T follicular helper cell (primary cell): Measurements from ENCODE around the gene NELFA.

Experiments
- DNase-seq: peaks from one replicate; pipeline ENCODE4 v3.0.0-alpha.2; 2020; ENCODE audit warnings: low read depth

NELFA gene

DNA sequence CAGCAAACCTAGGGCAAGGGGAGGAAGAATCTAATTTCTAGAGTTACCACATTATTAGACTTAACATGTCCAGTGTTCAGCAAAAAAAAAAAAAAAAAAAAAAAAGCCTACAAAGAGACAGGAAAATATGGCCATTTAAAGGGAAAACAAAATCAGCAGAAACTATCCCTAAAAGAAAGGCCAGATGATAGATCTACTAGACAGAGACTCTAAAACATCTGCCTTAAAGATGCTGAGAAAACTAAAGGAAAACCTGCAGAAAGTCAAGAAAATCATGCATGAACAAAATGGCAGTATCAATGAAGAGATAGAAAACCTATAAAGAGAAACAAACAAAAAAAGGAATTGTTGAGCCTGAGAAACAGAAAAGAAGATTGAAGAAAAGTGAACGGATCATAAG lies 43.8 kb downstream of the NELFA start:
- DNase-seq = no peak

DNA sequence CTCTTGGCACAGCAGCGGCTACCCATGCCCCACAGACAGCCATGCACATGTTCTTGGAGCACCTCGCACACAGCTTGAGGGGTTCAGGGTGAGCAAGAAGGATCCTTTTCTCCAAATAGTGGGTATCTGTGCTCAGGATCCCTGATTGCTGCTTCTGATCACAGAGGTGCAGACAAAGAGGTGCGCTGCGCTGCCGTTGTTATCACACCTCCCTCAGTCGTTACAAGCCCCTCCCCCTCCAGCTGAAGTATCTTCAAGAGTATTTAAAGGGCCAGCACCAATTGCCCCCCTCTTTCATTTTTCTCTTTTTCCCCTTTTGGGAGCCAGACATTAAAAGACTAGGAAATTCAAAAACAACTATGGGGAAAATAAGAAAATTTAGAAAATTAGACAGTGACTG lies 44.3 kb downstream of the NELFA start:
- DNase-seq = no peak

DNA sequence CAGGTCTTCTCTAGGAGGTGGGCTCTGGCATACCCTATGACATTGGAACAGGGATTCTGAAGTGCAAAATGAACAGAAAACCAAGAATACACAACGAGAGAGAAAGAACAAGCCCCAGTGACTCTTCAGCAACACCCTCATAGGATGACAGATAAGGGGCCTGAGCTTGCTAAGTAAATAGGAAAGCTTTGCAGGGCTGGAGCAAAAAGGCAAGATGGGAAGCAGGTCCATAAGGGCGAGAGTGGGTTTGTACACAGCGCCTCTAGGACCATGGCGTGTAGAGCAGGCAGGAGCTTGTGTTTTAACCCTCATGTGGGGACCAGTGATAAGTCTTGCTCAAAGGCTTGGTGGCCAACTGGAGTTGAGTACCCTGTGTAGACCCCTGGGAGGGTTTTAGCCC lies 45.8 kb downstream of the NELFA start:
- no peak for DNase-seq

DNA sequence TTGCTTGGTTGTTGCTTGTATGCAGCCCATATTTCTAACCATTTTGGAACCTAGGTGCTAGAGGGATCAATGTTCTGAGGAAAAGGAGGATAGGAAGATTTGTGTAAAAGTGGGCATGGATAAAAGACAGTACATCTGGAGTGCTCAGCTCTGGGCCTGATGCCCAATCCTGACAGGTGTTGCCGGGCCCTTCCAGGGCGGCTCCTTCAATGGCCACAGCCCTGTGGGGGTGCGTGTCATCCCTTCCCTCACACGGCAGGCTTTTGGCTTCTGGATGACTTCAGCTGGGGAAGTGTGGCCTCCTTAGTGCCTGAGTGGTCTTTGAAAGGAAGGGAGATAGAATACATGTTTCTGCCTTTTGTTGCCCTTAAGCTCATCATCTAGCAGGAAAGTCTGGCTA lies 47.2 kb downstream of the NELFA start:
- DNase-seq = no peak

DNA sequence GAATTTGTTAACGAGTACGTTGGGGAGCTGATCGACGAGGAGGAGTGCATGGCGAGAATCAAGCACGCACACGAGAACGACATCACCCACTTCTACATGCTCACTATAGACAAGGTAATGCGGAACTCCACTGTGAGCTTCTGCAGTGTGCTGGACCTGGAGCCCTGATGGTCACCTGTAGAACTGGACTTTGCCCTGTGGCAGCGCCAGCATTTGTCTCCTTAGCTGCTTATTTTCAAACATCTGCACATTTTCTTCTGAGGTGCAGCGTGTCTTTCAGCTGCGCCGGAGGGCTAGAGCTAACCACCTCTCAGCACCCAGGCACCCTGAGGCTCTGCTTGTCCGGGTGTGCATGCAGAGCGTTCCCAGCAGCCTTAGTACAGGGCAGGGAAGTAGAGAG lies 47.7 kb downstream of the NELFA start:
- DNase-seq = no peak

DNA sequence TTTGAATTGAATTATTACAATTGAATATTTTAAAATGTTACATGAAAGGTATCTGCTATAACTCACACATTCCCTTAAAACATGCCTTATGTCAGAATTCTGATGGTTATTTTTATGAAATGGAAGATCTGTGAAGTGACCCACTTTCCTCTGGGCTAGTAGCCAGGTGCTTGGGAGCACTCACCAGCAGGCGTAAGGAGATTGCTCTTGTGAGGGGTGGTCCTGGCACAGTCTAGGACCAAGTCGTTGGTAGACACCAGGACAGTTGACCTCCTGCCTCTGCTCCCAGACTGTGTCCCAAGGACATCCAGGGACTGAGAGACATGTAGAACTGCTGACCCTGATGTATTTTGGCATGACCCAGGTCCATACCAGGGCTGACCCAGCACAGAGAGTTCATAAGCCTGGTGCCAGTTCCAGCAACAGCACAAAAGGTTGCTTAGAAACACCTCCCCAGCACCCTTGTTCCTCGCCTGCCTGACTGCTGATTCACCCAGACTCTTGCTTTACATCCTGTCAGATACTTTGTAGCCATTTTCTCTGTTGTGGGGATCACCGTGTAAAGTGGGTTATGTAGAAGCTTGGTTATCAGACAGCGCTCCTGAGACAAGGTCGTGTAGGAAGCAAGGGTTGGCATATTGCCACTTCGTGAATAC lies 48.5 kb downstream of the NELFA start:
- DNase-seq = no peak

DNA sequence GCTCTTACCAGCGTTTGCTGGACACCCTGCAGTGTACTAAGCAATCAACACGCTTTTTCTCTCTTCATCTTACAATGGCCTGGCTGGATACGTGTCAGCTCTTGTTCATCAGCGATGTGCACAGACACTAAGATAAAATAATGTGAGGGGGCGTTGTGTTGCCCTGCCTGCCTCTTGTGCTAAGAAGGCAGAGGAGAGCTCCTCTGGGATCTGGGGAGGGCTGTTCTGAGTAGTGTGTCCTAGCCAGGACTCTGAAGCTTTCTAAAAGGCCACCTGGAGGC lies 49.7 kb downstream of the NELFA start:
- no peak for DNase-seq

DNA sequence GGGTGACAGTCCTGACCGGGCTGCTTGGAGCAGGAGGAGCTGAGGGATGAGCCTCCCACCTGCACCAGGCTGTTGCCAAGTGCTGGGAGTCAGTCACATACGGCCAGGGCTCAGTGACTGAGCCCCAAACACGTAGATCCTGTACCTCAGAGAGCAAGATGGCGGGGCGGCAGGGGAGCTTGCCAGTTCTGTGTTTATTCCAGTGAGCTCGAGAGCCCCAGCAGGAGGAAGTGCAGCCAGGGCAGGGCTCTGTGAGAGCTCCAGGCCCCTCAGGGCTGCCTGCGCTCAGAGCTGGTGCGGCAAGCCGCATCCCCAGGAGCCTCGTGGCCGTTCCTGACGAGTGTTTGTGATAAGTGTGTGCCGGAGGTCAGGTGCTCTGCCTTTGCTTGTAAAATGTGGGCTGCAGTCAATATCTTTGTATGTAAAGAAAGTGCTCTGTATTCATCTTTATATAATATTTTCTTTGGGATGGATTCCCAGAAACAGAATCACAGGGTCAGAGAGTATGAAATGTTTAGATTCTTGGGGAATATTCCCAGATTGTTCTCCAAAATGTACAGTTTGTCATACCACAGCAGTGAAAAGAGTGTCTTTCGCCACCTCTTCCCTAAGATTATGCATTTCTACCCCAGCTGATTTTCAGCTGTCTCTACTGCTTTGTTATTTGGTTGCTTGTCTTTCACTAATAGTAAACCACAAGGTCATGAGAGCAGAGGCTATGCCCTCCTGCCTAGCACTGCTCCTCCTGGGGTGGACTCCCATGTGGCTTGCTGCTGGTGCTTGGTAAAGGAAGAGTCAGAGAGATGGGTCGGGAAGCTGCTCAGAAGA lies 50.3 kb downstream of the NELFA start:
- no peak for DNase-seq

DNA sequence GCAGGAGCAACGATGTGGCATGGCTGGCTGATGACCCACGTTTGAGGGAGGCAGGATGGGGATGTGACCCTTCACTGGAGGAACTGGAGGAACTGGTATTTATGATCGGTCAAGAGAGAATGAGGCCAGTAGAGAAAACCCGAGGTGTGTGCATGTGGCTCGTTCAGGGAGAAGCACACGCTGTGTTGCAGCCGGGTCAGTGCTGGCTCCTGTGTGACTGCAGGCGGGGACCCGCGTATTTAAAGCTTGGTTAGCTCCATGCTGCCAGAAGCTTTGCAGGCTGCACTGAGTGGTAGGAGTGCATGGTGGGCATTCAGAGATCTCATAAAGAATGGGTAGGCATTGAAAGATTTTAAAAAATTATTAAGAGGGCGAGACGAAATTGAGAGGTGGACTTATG lies 52.1 kb downstream of the NELFA start:
- no peak for DNase-seq

DNA sequence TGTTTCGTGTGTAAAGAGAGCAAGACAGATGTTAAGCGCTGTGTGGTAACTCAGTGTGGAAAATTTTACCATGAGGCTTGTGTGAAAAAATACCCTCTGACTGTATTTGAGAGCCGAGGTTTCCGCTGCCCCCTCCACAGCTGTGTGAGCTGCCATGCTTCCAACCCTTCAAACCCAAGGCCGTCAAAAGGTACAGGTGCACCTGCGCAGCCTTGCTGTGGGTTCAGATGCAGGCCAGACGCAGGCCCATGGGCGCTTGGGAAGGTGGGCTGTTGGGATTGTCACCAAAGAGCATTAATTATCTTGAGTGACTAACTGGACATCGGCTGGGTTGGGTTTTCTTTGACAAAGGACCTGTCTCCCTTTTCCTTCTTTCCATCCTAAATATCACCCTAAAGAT lies 55.4 kb downstream of the NELFA start:
- no peak for DNase-seq

DNA sequence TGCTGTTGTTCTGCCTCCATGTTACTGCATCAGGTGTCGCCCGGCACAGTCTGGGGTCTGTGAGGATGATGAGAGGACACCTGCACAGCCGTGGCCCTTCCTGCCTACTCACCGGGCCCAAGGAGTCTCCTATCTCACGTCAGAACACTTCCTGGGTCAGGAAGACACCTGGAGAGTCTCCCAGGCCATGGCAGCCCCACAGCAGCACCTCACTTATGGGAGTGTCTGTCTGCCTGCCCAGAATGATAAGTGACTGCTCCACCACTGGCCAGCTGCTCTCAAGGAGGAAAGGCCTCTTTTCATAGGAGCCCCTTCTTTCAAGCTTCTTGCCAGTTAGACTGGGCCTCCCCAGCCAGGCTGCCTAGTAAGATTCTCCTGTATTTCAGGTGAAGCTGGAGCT lies 56.1 kb downstream of the NELFA start:
- DNase-seq = no peak

DNA sequence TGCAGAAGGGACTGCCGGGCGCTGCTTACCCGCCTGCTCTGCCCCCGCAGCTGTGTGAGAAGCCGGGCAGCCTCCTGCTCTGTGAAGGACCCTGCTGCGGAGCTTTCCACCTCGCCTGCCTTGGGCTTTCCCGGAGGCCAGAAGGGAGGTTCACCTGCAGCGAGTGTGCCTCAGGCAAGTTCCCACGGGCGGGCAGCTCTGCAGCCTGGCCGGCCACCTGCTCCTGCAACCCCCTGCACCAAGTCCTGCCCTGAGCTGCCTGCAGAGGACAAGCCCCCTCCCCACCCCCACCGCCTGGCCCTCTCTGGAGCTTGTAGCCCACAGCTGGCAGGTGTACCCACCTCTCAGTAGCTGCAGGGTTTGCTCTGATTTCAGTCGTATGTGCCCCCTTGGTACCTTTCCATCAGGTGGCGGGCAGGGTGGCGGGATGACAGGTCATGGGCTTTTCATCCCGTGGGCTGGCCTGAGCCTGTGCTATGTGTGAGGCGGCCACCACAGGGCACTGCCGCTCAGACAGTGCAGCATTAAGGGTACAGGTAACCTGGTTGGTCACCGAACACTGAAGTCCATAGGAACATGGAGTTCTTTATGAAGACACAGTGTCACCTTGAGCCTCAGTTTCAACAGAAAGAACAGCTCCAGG lies 56.6 kb downstream of the NELFA start:
- DNase-seq = no peak

DNA sequence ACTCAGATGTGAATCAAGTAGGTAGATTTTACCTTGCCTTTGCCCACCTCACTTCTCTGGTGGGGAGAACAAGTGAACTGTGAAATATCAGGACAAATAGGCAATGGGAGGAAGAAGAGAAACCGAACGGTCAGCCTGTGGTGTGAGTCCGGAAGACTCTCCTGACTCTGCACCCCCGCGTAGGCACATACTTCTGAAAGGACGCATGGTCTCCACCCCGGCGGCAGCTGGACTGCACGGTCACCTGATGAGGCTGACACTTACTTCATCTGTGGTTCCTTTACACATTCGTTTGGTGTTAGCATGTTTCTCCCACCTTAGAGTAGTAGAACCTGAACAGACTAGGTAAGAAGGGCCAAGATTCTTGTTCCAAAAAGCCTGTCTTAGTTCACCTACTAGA lies 58.4 kb downstream of the NELFA start:
- DNase-seq = no peak

DNA sequence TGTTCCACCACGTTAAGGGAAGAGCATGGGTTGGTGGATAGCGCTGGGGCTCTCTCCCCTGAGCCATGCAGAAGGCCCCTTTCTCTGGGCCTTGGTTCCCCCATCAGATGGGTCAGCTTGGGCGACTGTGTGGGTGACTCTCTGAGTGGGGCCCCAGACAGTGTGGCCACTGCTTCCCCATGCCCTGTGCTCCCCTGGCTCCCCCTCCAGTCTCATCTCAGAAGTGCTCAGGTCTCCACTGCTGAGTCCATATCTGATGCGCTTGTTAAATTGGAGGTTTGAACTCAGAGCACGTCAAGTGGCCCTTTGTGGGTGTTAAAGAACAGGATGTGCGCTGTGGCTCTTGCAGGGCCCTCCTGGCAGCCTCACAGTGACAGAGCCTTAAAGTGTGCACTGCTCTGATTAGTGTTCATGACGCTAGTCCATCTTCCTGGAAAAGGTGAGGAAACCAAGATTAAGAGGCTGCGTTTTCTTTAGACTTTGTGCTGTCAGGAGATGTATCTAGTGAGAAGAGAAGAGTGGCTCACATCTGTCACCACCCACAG lies 59.8 kb downstream of the NELFA start:
- DNase-seq = no peak

DNA sequence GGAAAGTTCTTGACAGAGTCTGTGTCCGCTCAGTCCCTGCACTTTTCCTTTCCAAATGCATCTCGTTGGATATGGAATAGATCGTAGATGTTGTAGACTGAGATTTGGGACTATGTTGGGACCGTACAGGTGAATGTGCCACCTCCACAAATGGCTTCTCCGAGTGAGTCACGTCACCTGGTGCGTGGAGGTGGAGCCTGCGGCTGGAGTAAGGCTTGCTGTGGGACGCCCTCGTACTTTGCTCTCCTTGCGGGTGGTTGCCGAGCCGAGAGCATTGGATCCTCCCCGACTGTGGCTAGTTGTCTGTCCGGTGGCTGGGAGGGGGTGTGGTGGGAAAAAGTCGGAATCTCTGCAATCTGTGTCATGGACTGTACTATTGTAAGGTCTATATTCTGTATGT lies 60.5 kb downstream of the NELFA start:
- DNase-seq = no peak

DNA sequence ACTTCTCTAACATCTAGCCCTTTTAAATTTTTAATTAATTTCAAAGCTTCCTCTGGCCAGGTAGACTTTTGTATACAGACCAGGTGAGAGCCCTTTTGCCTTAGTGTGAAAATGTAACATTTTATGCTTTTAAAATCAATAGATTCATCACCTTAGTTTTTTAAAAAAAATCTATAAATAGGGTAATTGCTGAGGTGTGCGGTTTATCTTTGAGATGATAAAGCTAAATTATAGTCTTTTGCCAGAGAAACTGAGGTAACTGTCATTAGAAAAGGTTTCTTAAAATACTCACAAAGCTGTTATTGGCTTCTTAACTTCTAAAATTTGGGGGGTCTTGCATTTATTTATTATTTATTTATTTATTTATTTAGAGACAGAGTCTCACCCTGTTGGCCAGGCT lies 62.9 kb downstream of the NELFA start:
- DNase-seq = no peak

DNA sequence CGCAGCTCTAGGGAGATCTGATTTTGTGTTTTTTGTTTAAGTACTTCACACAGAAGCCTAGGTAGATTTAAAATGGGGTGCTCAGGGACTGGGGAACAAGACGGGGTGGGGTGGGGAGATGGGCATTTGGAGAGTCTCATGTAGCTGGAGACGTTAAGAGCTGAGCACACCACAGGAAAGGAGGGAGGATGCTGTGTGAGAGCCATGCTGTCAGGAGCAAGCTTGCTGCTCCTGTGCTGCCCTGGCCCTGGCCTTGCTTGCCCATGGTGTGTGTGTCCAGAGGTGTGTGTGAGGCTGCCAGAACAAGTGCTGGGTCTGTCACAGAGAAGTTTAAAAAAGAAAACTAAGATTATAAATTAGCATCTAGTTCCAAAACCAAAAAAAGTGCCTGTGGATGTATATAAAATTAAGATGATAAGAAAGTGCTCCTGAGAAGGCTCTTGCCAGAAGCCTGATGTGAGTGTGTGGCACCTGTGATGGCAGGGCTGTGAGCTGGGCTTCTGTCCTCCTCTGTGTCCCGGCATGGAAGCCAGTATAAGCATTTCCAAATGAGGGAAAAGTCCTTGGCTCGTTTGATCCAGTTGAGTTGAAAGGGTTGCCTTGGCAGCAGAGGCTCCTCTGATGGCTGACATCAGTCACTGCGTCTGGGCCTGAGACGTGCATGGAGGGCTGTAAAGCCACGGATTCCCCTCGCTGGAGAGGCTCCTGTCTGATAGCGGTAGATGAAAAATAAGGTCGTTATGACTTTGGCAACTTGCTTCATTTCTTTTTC lies 63.5 kb downstream of the NELFA start:
- DNase-seq = no peak

DNA sequence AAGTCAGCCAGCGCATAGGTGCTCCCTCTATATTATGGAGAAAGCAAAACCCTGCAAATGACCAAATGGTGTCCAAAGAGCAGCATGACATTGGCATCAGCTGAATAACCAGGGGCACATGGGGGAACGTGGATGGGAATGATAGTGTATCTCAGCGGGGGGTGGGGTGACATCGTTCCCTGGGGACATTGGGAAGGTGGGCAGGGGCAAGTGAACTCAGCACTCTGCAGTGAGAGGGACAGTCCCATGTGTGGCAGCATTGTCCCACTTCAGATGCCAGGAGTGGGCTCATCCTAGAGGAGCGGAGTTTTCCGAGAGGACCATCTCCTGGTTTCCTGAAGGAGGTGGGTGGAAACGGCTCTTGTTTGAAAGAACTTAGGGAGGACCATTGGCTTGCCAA lies 64.8 kb downstream of the NELFA start:
- DNase-seq = no peak

DNA sequence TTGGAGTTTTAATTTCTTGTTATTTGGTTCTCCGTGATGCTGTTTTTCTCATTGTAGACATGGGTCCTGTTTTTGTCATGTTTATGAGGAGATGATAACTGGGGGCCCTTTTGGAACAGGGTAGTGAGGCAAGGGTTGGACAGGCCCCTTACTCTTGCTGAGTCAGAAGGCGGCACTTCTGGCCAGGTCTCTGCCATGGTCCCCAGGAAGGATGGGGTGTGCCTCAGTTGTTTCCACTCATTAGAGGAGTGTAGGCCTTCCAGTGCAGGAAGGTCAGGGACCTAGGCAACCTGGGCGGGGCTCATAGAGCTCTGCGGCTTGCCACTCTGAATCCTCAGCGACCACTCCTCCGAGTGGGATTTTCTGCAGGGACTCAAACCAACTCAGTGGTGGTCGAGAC lies 68.2 kb downstream of the NELFA start:
- no peak for DNase-seq

DNA sequence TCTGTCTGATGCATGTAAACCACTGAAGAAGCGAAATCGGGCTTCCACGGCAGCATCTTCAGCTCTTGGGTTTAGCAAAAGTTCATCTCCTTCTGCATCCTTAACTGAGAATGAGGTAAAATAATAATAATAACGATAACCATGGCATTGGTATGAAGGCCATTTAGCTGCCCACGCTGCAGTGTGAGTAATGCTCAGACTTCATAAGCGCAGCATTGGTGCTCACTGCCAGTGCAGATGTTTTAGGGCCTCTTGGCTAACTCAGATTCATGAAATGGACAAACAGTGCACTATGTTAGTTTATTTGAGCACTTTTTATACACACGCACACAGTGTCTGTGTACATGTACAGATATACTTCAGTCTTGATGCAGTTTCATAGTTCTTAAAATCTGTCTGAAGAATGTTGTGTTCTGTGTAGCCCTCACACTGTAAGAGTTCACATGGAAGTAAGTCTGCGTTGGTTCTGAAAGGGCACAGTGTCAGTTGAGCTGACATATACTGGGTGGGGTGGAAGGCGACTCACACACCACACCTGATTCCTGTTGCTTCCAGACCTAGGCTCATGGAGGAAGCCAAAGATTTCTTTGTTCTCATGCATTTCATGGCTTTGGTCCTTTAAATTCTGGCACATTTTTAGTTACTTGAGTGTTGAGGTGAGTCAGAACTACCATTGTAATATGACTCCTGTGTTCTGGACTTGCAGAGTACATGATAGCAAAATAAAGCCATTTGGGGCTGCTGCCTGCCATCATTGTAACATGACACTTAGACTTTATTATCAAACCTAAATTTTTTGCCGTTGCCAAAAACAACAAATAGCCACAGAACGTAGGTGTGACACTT lies 68.9 kb downstream of the NELFA start:
- no peak for DNase-seq

DNA sequence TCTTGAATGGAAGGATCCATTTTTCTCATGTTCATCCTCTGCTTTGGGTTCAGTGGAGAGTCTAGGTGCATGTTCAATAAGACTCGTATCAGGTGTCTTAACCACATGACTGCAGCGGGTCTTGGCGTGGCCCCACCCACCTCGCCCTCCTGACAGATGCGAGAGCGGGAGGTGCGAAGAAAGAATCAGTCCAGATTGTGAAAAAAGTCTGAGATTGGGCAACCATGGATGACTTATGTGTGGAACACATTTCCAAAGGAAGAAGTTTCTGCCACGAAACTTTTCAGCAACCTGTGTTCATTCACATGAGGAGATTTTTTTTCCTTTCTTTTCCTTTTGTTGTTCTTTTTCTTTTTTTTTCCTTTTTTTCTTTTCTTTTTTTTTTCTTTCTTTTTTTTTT lies 70.7 kb downstream of the NELFA start:
- no peak for DNase-seq

DNA sequence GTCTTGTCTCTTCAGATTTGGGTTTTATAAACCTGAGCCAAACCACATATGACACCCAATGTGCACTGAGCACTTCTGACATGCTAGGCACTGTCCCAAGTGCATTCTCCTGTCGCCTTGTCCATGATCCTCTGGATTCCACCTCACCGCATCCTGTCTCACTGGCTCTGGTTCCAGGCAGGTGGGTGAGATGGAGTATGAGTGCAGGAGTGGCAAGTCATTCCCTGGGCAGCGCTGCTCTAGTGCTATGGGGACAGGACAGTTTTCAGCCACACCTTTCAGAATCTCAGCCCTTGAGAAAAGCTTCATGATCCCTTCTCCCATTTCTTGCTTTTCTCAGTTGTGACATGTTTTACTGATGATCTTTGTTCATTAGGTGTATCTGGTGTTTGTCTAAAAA lies 71.2 kb downstream of the NELFA start:
- no peak for DNase-seq
